ENCODE data around the gene BCAP31. TPM values are rescaled to one million over a fixed set of nuclear protein-coding genes. Genes with fewer than 3 reads are reported as not detected.
A peak's percentile ranks its signal among the peaks of the same experiment; 100 is the strongest.
"Not testable (repeated sequence)": the region's sequence is repeated elsewhere in the genome, so short reads cannot be mapped to it uniquely, and the experiment has no call there.

BCAP31 gene
- total RNA-seq, 1 experiment from 2014 or later = 150 TPM

- no peaks in the 10 kb centered on the region for H3K27me3 Mint-ChIP-seq (ENCODE audit: low read depth)
- POLR2A ChIA-PET = no interaction called here
- H3K4me1 Mint-ChIP-seq = no peaks in the 10 kb centered on the region
- no peak for TF ChIP-seq NR2C2 (CRISPR knock-in tag; IDR thresholded peaks at IDR 0.05)
- no peak for TF ChIP-seq TCF7 (CRISPR knock-in tag; IDR thresholded peaks at IDR 0.05; ENCODE audit: low read depth)
- no peak for TF ChIP-seq OVOL2 (CRISPR knock-in tag; IDR thresholded peaks at IDR 0.05; ENCODE audit: borderline replicate concordance)
- TF ChIP-seq GABPB1 (CRISPR knock-in tag; IDR thresholded peaks at IDR 0.05) = no peak
- no peak overlapping the region for H3K4me3 Mint-ChIP-seq
- no peaks in the 10 kb centered on the region for H3K36me3 Mint-ChIP-seq
- ATAC-seq (no peak), DNase-seq (ENCODE audit: low spot score) (no peak)
- no peaks in the 10 kb centered on the region for H3K9me3 Mint-ChIP-seq
- no peak overlapping the region for H3K27ac Mint-ChIP-seq
- CTCF ChIA-PET = no interaction called here
These were observed 26.1 kb upstream of the BCAP31 start for GRCh38 chrX:153750127-153750774.

GRCh38 chrX:153749017-153749416 lies 24.8 kb upstream of the BCAP31 start:
- H3K4me1 Mint-ChIP-seq; ATAC-seq; H3K4me3 Mint-ChIP-seq; DNase-seq (ENCODE audit: low spot score); POLR2A ChIA-PET; H3K27me3 Mint-ChIP-seq (ENCODE audit: low read depth); H3K27ac Mint-ChIP-seq; H3K9me3 Mint-ChIP-seq; CTCF ChIA-PET; H3K36me3 Mint-ChIP-seq: not testable (repeated sequence)

DNA sequence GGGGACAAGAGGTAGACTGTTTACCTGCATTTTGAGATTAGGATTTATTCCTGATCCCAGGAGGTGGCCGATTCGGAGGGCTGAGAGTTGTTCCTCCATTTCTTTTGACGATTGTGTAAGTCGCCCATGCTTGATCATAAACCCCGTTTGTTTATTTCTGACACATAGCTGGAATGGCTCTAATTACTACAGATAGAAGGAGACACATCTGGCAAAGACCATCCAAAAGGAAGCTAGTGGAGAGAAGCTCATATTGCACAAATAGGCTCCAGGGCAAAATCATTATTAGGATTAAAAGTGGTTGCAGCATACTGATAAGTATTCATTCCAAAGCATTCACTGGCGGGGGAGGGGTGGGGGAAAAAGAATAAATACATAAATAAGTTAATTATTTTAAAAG lies 22.8 kb upstream of the BCAP31 start:
- POLR2A ChIA-PET; DNase-seq (ENCODE audit: low spot score); H3K4me3 Mint-ChIP-seq; H3K27me3 Mint-ChIP-seq (ENCODE audit: low read depth); H3K9me3 Mint-ChIP-seq; H3K36me3 Mint-ChIP-seq; ATAC-seq; H3K4me1 Mint-ChIP-seq; H3K27ac Mint-ChIP-seq; CTCF ChIA-PET: not testable (repeated sequence)

DNA sequence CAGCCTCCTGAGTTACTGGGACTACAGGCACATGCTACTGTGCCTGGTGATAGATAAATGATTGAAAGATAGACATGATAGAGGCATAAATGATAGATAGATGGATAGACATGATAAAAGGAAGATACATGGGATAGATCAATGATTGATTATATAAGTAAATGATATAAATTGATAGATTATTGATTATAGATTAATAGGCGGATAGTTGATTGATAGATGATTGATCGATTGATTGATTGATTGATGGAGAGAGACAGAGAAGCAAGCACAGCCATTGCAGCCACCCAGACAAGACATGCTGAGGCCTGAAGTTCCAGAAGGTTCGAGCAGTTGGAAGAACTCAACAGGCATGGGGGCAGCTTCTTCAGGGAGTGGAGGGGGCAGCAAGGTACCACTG lies 22.2 kb upstream of the BCAP31 start:
- DNase-seq (ENCODE audit: low spot score) = no peak
- Mint-ChIP-seq H3K27ac (no peak overlapping the region), H3K4me3 (no peak overlapping the region), H3K9me3 (no peaks in the 10 kb centered on the region), H3K27me3 (ENCODE audit: low read depth) (no peaks in the 10 kb centered on the region), H3K36me3 (no peaks in the 10 kb centered on the region), H3K4me1 (peaks cover 3% of the 10 kb centered on the region; the same call in 1 of the 2 replicates)
- CTCF ChIA-PET = no interaction called here
- TF ChIP-seq E2F1 (CRISPR knock-in tag; IDR thresholded peaks at IDR 0.05) = no peak
- TF ChIP-seq ZMAT4 (CRISPR knock-in tag; IDR thresholded peaks at IDR 0.05) = no peak
- TF ChIP-seq, protein P1, sequence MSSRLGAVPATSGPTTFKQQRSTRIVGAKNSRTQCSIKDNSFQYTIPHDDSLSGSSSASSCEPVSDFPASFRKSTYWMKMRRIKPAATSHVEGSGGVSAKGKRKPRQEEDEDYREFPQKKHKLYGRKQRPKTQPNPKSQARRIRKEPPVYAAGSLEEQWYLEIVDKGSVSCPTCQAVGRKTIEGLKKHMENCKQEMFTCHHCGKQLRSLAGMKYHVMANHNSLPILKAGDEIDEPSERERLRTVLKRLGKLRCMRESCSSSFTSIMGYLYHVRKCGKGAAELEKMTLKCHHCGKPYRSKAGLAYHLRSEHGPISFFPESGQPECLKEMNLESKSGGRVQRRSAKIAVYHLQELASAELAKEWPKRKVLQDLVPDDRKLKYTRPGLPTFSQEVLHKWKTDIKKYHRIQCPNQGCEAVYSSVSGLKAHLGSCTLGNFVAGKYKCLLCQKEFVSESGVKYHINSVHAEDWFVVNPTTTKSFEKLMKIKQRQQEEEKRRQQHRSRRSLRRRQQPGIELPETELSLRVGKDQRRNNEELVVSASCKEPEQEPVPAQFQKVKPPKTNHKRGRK (CRISPR knock-in tag; IDR thresholded peaks at IDR 0.05; ENCODE audit: borderline replicate concordance) = no peak
- TF ChIP-seq IRF2 (CRISPR knock-in tag; IDR thresholded peaks at IDR 0.05; ENCODE audit: borderline replicate concordance, low read depth) = no peak
- no peak for TF ChIP-seq GTF2I (CRISPR knock-in tag; conservative IDR thresholded peaks at IDR 0.05)
- POLR2A ChIA-PET = no interaction called here
- ATAC-seq = no peak

DNA sequence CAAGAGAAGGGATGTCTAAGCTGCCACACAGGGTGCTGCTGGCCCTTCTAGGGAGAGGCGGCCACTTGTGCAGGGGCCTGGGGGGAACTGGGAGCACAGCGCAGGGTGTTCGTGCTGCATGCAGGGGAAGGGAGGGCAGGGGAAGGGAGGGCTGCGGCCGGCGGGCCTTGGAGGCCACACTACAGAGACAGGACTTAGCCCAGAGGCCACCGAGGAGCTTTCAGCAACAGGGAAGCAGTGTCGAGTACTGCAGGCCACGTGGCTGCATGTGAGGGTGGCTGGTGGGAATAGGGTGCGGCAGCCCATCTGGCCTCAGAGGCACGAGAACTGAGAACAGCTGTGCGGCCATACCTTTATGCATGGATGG lies 20.9 kb upstream of the BCAP31 start:
- H3K36me3 Mint-ChIP-seq; H3K27me3 Mint-ChIP-seq (ENCODE audit: low read depth); H3K27ac Mint-ChIP-seq; DNase-seq (ENCODE audit: low spot score); H3K4me1 Mint-ChIP-seq; H3K9me3 Mint-ChIP-seq; POLR2A ChIA-PET; ATAC-seq: not testable (repeated sequence)
- CTCF ChIA-PET = interaction anchor here (1.0 to 1.8 kb wide), 6 partner anchors 17 to 202 kb away, joined by 3 to 5 read pairs (median 3); no protein-coding TSS in a partner anchor
- H3K4me3 Mint-ChIP-seq = peak overlapping the region; percentile 72

Measured in WTC11 (cell line).